ENCODE results near the gene MLXIP.

The MLXIP gene

DNA sequence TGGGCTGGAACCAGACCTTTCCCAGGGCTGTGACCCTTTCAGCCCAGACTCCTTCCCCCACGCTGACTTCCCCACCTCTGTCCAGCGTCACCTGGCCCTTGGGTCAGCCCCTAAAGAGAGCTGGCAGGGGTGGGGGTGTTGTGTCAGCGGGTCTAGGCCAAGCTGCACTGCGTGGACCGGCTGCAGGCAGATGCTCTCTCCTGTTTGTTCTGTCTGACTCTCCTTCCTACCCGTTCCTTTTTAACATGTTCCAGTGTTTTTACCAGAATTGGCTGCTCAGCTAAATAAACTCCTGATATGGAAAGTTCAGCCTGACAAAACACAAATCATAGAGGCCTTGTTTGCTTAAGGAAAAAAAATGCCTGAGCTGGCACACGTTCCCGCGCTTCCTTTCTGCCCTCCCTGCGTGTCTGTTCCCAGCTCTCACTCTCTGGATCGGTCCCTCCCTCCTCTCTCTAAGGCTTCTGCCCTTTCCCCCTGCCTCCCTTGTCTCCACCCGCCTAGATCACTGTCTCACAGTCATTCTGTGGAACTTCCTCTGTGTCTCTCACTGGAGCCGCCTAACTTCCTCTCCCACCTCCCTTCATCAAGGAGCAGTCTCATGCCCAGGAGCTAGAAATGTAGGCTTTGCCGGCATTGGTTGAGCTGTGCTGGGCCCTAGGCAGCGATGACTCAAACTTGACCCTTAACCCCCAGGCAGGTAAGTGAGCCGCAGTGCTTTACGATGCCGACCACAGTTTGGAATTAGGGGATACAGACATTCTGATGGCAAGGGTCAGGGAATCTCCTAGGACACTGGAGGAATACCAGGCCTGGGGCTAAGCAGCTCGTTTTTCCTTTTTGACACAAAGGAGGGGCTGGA, 15.5 kb upstream of the MLXIP start:
- no peak for DNase-seq
- no peak overlapping the region for H3K4me3 Mint-ChIP-seq
- H3K27me3 Mint-ChIP-seq, result no peaks in the 10 kb centered on the region
- H3K9me3 Mint-ChIP-seq, result no peaks in the 10 kb centered on the region
- ATAC-seq, result no peak
- no peak overlapping the region for H3K27ac Mint-ChIP-seq
- peaks cover 23% of the 10 kb centered on the region for H3K4me1 Mint-ChIP-seq

GRCh38 chr12:122063694-122064024, 14.9 kb upstream of the MLXIP start:
- ATAC-seq, result no peak

GRCh38 chr12:122064025-122064777, 14.4 kb upstream of the MLXIP start:
- Mint-ChIP-seq H3K4me3 (peak overlapping the region in 1 of 2 donors; percentile 60), H3K9me3 (no peaks in the 10 kb centered on the region), H3K27me3 (no peaks in the 10 kb centered on the region), H3K27ac (no peak overlapping the region), H3K4me1 (peaks cover 28% of the 10 kb centered on the region)
- peak; percentile 16 to 51 for DNase-seq
- ATAC-seq, result peak; percentile 88

More at GRCh38 chr12:122063694-122064024, 14.9 kb upstream of the MLXIP start:
- Mint-ChIP-seq H3K27ac (no peak overlapping the region), H3K9me3 (no peaks in the 10 kb centered on the region), H3K27me3 (no peaks in the 10 kb centered on the region), H3K4me3 (no peak overlapping the region), H3K4me1 (peaks cover 28% of the 10 kb centered on the region)
- DNase-seq, result no peak

DNA sequence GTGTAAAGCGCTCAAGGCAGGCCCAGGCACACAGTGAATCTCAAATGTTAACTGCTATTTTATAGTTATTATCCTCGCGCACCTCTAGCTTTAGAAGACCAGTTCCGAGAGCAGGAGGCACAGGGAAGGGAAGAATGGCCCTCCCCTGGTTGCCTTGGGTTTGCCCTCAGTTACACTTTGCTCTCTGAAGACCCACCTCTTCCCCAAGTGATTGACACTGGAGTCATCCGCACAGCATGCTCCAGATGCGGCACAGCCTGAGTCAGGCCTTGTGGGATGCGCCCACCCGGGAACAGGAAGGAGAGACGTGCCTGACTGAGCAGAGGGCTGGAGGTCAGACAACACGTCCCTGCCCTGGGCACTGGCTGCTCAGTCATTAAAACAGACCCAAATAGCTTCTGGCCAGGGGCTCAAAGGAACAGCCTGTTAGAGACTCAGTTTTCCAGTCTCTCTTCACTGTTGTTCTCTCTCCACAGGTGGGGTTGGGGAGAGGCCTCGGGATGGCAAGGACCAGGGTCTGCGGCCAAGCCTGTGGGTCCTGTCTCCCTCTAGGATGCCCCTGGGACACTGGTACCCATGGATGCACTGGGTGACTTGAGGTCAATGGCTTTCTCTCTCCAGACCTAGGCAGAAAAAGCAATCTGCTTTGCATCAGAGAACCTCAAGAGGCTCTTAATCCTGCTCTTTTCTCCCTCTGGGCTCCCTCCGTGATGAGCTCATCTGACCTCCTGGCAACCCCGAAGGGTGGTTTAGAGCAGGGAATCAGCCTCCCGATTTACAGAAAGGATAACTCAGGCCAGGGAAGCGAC, 13.6 kb upstream of the MLXIP start:
- ATAC-seq, result no peak
- peaks cover 28% of the 10 kb centered on the region for H3K4me1 Mint-ChIP-seq
- peak overlapping the region in 1 of 2 donors; percentile 12 for H3K27ac Mint-ChIP-seq
- no peak overlapping the region for H3K4me3 Mint-ChIP-seq
- no peaks in the 10 kb centered on the region for H3K9me3 Mint-ChIP-seq
- H3K27me3 Mint-ChIP-seq, result no peaks in the 10 kb centered on the region
- no peak for DNase-seq

DNA sequence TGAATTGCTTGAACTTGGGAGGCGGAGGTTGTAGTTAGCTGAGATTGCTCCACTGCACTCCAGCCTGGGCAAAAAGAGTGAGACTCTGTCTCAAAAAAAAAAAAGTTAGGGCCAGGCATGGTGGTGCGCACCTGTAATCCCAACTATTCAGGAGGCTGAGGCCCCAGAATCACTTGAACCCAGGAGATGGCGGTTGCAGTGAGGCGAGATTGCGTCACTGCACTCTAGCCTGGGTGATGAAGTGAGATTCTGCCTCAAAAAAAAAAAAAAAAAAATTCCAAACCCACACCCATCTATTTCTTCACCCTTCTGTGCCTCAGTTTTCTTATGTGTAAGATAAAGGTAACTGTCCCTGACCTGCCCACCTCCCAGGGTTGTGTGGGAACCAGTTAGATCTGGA, 11.0 kb upstream of the MLXIP start:
- no peak overlapping the region for H3K27ac Mint-ChIP-seq
- DNase-seq (no peak), ATAC-seq (peak; percentile 26)
- no peaks in the 10 kb centered on the region for H3K9me3 Mint-ChIP-seq
- peaks cover 30% of the 10 kb centered on the region for H3K4me1 Mint-ChIP-seq
- H3K27me3 Mint-ChIP-seq, result no peaks in the 10 kb centered on the region
- peak overlapping the region; percentile 75 to 80 for H3K4me3 Mint-ChIP-seq

GRCh38 chr12:122067966-122068365, 10.6 kb upstream of the MLXIP start:
- H3K9me3 Mint-ChIP-seq, result no peaks in the 10 kb centered on the region
- ATAC-seq (peak; percentile 85), DNase-seq (peak; percentile 53 to 55)
- no peak overlapping the region for H3K27ac Mint-ChIP-seq
- H3K4me3 Mint-ChIP-seq, result peak overlapping the region; percentile 75 to 80
- H3K4me1 Mint-ChIP-seq, result peaks cover 30% of the 10 kb centered on the region
- no peaks in the 10 kb centered on the region for H3K27me3 Mint-ChIP-seq

DNA sequence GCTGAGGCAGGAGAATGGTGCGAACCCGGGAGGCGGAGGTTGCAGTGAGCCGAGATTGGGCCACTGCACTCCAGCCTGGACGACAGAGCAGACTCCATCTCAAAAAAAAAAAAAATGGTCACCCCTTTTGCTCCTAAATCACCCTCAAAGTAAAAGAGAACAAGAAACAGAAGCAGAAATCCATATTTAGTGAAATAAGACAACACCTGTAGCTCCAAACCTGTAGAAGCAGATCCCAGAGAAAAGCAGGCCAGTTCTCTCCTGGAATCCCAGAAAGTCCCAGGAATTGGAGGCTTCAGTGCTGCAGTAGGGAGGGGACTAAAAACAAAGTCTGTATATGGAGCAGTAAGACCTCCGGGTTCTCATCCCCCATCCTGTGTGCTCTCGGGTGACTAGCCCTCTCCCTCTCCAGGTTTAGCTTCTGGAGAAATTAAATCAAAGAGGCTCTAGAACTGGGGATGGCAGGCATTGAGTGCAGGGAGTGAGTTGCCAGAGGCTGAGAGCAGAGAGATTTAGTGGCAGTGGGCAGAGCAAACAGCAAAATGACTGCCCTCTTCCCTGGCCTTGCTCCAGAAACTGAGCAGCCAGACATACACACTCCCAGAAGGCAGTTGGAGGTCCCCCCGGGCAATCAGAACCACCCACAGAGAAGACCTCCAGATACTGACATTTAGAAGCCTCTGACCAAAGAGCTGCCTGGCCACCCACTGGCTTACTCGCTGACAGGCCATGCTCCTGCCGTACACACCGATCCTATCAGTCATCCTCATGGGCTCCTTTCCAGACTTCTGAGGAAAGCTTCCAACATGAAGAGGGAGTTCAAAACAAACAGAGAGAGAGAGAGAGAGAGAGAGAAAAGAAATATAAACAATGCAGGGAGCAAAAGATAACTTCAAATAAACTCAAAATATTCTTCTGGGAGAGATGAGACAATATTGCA, 6.3 kb upstream of the MLXIP start:
- ATAC-seq (no peak), DNase-seq (no peak)
- Mint-ChIP-seq H3K9me3 (no peaks in the 10 kb centered on the region), H3K4me3 (no peak overlapping the region), H3K4me1 (peaks cover 37% of the 10 kb centered on the region), H3K27me3 (no peaks in the 10 kb centered on the region), H3K27ac (no peak overlapping the region)

- no peak for ATAC-seq
- no peak overlapping the region for H3K4me3 Mint-ChIP-seq
- H3K27ac Mint-ChIP-seq, result no peak overlapping the region
- H3K4me1 Mint-ChIP-seq, result peaks cover 34% of the 10 kb centered on the region
- DNase-seq, result no peak
- H3K9me3 Mint-ChIP-seq, result no peaks in the 10 kb centered on the region
- no peaks in the 10 kb centered on the region for H3K27me3 Mint-ChIP-seq
These were observed 4.7 kb upstream of the MLXIP start for GRCh38 chr12:122073815-122074214.

DNA sequence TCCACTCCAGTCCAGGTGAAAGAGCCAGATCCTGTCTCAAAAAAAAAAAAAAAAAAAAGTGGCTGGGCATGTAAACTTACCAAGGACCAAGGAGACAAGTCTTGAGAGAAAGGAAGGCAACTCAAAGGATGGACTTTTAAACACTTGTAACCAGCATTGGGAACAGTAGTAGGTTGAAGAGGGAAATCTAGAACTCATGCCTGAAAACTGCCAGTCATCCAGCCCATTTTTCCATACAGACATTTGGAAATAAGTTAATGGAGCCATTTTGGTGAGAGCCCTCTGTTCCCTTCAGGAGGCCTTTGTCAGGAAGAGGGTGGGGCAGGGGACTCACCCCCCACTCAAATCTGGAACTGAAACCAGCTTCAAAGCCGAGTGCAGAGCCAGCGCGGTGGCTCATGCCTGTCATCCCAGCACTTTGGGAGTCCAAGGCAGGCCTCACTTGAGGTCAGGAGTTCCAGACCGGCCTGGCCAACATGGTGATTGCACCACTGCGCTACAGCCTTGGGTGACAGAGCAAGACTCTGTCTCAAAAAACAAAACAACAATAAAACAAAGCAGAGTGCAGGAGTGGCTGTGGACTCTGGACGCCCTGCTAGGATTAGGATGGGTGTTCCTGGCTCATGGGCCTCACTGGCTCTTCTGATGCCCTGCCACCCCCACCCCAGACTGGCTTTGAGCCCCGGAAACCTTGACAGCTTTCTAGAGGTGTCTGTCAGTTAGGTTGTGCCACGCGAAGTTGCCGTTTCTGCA, 1.6 kb upstream of the MLXIP start:
- H3K27ac Mint-ChIP-seq, result no peak overlapping the region
- ATAC-seq, result no peak
- no peak for DNase-seq
- no peaks in the 10 kb centered on the region for H3K9me3 Mint-ChIP-seq
- peaks cover 34% of the 10 kb centered on the region for H3K4me1 Mint-ChIP-seq
- H3K4me3 Mint-ChIP-seq, result peak overlapping the region; percentile 15 to 45
- no peaks in the 10 kb centered on the region for H3K27me3 Mint-ChIP-seq

- peak overlapping the region; percentile 83 to 95 for H3K27ac Mint-ChIP-seq
- peaks cover 26% of the 10 kb centered on the region for H3K4me1 Mint-ChIP-seq
- H3K9me3 Mint-ChIP-seq, result no peaks in the 10 kb centered on the region
- peak overlapping the region; percentile 89 to 90 for H3K4me3 Mint-ChIP-seq
- no peaks in the 10 kb centered on the region for H3K27me3 Mint-ChIP-seq
- ATAC-seq (peak; percentile 22), DNase-seq (peak in 1 of 2 donors; percentile 43)
These were observed 526 bp downstream of the MLXIP start for GRCh38 chr12:122079033-122079531.

- DNase-seq (no peak), ATAC-seq (no peak)
- Mint-ChIP-seq H3K27ac (peak overlapping the region in 1 of 2 donors; percentile 95), H3K4me1 (peaks cover 24% of the 10 kb centered on the region), H3K4me3 (peak overlapping the region; percentile 89 to 90), H3K9me3 (no peaks in the 10 kb centered on the region), H3K27me3 (no peaks in the 10 kb centered on the region)
These were observed 1.1 kb downstream of the MLXIP start for GRCh38 chr12:122079532-122080081.

- Mint-ChIP-seq H3K4me1 (peaks cover 24% of the 10 kb centered on the region), H3K9me3 (no peaks in the 10 kb centered on the region), H3K27ac (peak overlapping the region; percentile 53 to 86), H3K27me3 (no peaks in the 10 kb centered on the region), H3K4me3 (peak overlapping the region; percentile 89 to 90)
- ATAC-seq (no peak), DNase-seq (no peak)
These were observed 1.9 kb downstream of the MLXIP start for GRCh38 chr12:122080149-122081082.
